HG02852 (cell line): ENCODE measurements around the gene MET.

Experiments
- ATAC-seq: cut with Tn5 transposase; IDR thresholded peaks from one replicate; pipeline ENCODE4 v1.9.1; 2021; ENCODE audit warnings: mild to moderate bottlenecking, moderate library complexity; ENCODE audit not compliant: unreplicated experiment

The MET gene

DNA sequence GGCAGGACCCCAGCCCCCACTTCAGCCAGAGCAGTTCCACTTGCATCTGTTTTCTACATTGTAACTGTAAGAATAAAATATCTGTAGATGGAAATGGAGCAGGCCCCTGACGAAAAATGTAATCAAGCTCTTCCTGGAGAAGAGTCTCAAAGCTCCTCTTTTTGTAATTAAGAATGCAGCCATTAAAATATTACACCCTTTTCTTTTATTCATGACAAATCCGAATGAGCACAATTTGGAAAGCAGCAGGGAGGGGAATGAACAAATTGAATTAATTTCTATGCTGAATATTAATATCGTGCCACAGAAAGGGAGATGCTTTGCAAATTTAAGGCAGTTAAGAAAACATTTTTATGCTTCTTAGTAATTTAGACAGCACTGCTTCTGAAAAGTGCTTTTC lies 165.6 kb downstream of the MET start:
- no peak for ATAC-seq

DNA sequence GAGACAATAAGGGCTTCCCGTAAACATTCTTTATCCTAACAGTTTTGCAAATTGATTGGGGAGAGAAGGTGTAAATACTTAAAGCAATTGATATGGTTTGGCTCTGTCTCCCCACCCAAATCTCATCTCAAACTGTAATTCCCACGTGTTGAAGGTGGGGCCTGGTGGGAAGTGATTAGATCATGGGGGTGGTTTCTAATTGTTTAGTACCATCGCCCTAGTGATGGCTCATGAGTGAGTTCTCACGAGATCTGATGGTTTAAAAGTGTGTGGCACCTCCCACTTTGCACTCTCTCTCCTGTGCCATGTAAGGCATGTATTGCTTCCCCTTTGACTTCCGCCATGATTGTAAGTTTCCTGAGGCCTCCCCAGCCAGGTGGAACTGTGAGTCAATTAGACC lies 168.3 kb downstream of the MET start:
- ATAC-seq, result no peak

DNA sequence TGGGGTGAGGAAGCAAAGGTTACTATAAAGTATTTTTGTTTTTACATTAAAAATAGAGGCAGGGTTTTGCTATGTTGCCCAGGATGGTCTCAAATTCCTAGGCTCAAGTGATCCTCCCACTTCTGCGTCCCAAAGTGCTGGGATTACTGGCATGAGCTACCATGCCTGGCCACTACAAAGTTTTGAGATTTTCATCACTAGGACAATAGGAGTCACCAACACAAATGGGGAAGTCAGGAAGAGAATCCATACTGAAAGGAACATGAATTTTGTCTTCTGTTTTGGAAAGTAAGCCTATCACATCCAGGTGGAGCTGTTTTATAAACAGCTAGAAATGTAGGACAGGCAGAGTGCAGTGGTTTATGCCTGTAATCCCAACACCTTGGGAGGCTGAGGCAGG lies 170.4 kb downstream of the MET start:
- ATAC-seq, result no peak

DNA sequence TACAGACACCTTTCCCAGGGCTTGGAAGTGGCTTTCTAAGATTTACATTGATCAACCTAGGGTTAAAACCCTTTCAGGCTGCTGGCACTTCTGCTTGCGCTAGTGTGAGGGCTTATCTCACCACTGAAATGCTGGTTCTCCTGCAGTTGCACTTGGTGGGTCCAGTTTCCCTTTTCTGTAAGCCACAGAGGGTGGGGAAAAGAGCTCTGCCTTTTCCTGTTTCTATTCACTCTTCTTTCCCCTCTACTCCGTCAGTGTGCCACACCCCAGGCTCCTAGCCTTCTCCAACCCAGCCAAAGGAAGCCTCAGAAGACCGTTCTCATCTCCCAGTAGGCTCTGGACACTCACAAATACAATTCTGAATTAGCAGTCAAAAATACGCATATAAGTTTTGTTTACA lies 171.4 kb downstream of the MET start:
- no peak for ATAC-seq
